Brain microvascular endothelial cell (primary cell): ENCODE results near the gene CLIP4.
"Not testable (repeated sequence)": the region's sequence is repeated elsewhere in the genome, so short reads cannot be mapped to it uniquely, and the experiment has no call there.

Experiments used
- DNase-seq: peaks from one replicate; pipeline ENCODE4 v3.0.0-alpha.2; 2020
- H3K27ac ChIP-seq: fragments of 250-450 bp; sonication (Bioruptor Pico); 2 replicates; pipeline ENCODE4 v1.5.1; 2020; ENCODE audit warnings: mild to moderate bottlenecking, moderate library complexity
- H3K27me3 ChIP-seq: fragments of 250-450 bp; sonication (Bioruptor Pico); replicated peaks from 2 replicates; pipeline ENCODE4 v1.5.1; 2020; ENCODE audit warnings: mild to moderate bottlenecking
- H3K36me3 ChIP-seq: fragments of 250-450 bp; sonication (Bioruptor Pico); replicated peaks from 2 replicates; pipeline ENCODE4 v1.5.1; 2020; ENCODE audit warnings: mild to moderate bottlenecking
- H3K4me3 ChIP-seq: 2 replicates; pipeline ENCODE4 v1.5.1; 2011; ENCODE audit warnings: low read depth, mild to moderate bottlenecking, control low read depth, low read length, moderate library complexity
- CTCF ChIP-seq: IDR thresholded peaks from 2 replicates; pipeline ENCODE4 v1.5.1; 2011; ENCODE audit warnings: low read depth, mild to moderate bottlenecking, moderate library complexity, low read length, control low read depth, inconsistent platforms; ENCODE audit errors: missing control alignments
- in situ Hi-C: cut with HindIII; loops from 2 replicates; pipeline ENCODE4 v1.10.0; 2017; ENCODE audit warnings: low sequenced_read_pairs, low pct_ligation_motif_present

CLIP4 gene

GRCh38 chr2:29106980-29107388 is 8.2 kb upstream of the CLIP4 start:
- Histone ChIP-seq H3K27ac (no peak overlapping the region), H3K4me3 (no peak overlapping the region), H3K36me3 (no peaks in the 10 kb centered on the region), H3K27me3 (no peaks in the 10 kb centered on the region)
- TF ChIP-seq CTCF, result no peak
- in situ Hi-C loops, result no loop called here
- no peak for DNase-seq

DNA sequence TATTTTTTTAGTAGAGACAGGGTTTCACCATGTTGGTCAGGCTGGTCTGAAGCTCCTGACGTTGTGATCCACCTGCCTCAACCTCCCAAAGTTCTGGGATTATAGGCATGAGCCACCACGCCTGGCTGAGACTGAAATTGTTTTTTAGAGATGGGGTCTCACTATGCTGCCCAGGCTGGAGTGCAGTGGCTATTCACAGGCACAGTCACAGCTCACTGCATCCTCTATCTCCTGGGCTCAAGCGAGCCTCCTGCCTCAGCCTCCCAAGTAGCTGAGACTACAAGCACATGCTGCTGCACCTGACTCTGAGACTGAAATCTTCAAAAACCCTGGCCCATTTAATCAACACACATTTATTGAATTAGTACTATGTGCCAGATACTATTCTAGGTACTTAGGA is 7.7 kb upstream of the CLIP4 start:
- DNase-seq, H3K27me3 ChIP-seq, H3K27ac ChIP-seq, H3K4me3 ChIP-seq, in situ Hi-C loops, H3K36me3 ChIP-seq: not testable (repeated sequence)

DNA sequence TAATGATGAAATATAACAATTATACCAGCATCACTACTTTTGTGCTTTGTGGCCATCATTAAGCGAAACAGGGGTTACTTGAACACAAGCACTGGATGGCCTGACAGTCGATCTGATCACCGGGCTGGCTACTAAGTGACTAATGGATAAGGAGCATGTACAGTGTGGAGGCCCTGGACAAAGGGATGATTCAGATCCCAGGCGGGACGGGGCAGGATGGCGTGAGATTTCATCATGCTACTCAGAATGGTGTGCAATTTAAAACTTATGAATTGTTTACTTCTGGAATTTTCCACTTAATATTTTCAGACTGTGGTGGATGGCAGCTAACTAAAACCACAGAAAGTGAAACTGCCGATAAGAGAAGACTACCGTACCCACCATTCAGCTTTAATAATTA is 7.0 kb upstream of the CLIP4 start:
- Histone ChIP-seq H3K27me3 (no peaks in the 10 kb centered on the region), H3K36me3 (no peaks in the 10 kb centered on the region), H3K4me3 (no peak overlapping the region), H3K27ac (peak overlapping the region; percentile 89)
- in situ Hi-C loops, result no loop called here
- TF ChIP-seq CTCF, result no peak
- peak; percentile 97 for DNase-seq

DNA sequence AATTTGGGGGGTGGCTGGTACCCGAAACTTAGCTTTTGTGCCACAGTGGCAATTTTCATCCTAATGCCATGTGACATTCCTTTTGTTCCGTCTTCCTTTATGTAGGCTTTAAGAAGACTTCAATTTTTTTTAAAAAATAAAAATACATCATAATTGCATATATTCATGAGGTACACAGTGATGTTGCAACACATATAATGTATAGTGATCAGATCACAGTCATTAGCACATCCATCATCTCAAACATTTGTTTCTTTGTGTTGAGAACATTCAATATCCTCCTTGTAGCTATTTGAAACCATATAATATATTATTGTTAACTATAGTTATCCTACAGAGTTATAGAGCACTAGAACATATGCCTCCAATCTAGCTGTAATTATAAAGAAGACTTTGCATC is 6.0 kb upstream of the CLIP4 start:
- Histone ChIP-seq H3K4me3 (no peak overlapping the region), H3K36me3 (no peaks in the 10 kb centered on the region), H3K27ac (no peak overlapping the region), H3K27me3 (no peaks in the 10 kb centered on the region)
- in situ Hi-C loops, result no loop called here
- DNase-seq, result no peak
- no peak for TF ChIP-seq CTCF

- H3K27me3 ChIP-seq, result no peaks in the 10 kb centered on the region
- no peak overlapping the region for H3K4me3 ChIP-seq
- DNase-seq, result no peak
- no peak for TF ChIP-seq CTCF
- H3K36me3 ChIP-seq, result no peaks in the 10 kb centered on the region
- in situ Hi-C loops, result no loop called here
- no peak overlapping the region for H3K27ac ChIP-seq
These were observed 4.2 kb upstream of the CLIP4 start for GRCh38 chr2:29110916-29111535.

GRCh38 chr2:29112379-29112778 is 2.8 kb upstream of the CLIP4 start:
- no peak for TF ChIP-seq CTCF
- Histone ChIP-seq H3K27ac (no peak overlapping the region), H3K27me3 (no peaks in the 10 kb centered on the region), H3K36me3 (no peaks in the 10 kb centered on the region), H3K4me3 (no peak overlapping the region)
- DNase-seq, result no peak
- in situ Hi-C loops, result no loop called here
